AG09309 (cell line): ENCODE results near the gene BACH1.

Experiments used
- DNase-seq: peaks from one replicate; pipeline ENCODE4 v3.0.0-alpha.2; 2010; ENCODE audit warnings: low read depth
- H3K4me3 ChIP-seq: 2 replicates; pipeline ENCODE4 v1.5.1; 2011; ENCODE audit warnings: mild to moderate bottlenecking, low read depth, low read length, moderate library complexity; ENCODE audit not compliant: control insufficient read depth
- CTCF ChIP-seq: IDR thresholded peaks from 2 replicates; pipeline ENCODE4 v1.5.1; 2011; ENCODE audit warnings: mild to moderate bottlenecking, low read depth, low read length, inconsistent platforms; ENCODE audit not compliant: insufficient read depth, control insufficient read depth; ENCODE audit errors: missing control alignments

Gene BACH1

DNA sequence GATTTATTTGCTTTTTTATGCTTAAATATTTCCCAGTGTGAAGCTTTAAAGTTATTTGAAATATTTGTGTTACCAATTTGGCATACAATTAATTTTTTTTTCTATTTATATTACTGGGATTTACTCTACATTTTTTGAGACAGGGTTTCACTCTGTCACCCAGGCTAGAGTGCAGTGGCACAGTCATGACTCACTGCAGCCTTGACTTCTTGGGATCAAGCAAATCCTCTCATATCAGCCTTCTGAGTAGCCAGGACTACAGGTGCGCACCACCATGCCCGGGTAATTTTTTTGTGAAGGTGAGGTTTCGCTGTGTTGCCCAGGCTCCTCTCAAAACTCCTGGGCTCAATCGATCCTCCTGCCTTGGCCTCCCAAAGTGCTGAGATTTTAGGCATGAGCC, 39.5 kb downstream of the BACH1 start:
- DNase-seq: no peak
- TF ChIP-seq CTCF: no peak
- no peak overlapping the region for H3K4me3 ChIP-seq

- DNase-seq: no peak
- TF ChIP-seq CTCF: no peak
Measured at GRCh38 chr21:29340228-29340627, 41.5 kb downstream of the BACH1 start.

DNA sequence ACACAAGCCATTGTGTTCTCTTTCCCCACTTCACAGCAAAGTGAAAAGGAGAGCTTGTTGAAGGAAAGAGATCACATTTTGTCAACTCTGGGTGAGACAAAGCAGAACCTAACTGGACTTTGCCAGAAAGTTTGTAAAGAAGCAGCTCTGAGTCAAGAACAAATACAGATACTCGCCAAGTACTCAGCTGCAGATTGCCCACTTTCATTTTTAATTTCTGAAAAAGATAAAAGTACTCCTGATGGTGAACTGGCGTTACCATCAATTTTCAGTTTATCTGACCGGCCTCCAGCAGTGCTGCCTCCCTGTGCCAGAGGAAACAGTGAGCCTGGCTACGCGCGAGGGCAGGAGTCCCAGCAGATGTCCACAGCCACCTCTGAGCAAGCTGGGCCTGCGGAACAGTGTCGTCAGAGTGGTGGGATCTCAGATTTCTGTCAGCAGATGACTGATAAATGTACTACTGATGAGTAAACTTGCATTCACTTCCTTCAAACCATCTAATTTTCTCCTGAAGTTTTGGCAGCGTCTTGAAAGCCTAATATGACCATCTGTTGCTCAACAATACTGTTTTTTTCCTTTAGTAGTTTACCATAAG, 43.7 kb downstream of the BACH1 start:
- DNase-seq: peak; percentile 88
- H3K4me3 ChIP-seq: no peak overlapping the region; the same call in 1 of the 2 replicates
- TF ChIP-seq CTCF: no peak

More at GRCh38 chr21:29340228-29340627, 41.5 kb downstream of the BACH1 start:
- no peak overlapping the region for H3K4me3 ChIP-seq

- no peak for TF ChIP-seq CTCF
- no peak for DNase-seq
- no peak overlapping the region for H3K4me3 ChIP-seq
Measured at GRCh38 chr21:29343519-29343918, 44.8 kb downstream of the BACH1 start.

GRCh38 chr21:29346281-29346680, 47.6 kb downstream of the BACH1 start:
- no peak for TF ChIP-seq CTCF
- H3K4me3 ChIP-seq: no peak overlapping the region
- no peak for DNase-seq

DNA sequence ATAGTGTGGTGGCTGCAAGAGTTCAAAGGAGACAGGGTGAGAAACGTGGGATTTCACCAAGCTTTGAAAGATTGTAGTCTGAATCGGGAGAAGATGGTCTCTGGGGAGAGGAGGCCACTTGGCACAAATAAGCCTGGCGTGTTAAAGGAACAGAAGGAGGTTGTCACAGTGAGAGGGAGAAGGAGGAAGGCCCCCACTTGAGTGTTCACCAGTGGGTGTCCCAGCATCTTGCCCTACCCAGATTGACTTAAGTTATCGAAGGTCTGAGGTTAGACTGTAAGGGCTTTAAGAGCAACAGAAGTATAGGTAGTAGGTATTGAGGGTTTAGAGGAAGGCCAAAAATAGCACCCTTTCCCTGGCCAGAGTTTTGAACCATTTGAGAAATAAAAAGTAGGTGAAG, 48.0 kb downstream of the BACH1 start:
- no peak overlapping the region for H3K4me3 ChIP-seq
- DNase-seq: no peak
- no peak for TF ChIP-seq CTCF

DNA sequence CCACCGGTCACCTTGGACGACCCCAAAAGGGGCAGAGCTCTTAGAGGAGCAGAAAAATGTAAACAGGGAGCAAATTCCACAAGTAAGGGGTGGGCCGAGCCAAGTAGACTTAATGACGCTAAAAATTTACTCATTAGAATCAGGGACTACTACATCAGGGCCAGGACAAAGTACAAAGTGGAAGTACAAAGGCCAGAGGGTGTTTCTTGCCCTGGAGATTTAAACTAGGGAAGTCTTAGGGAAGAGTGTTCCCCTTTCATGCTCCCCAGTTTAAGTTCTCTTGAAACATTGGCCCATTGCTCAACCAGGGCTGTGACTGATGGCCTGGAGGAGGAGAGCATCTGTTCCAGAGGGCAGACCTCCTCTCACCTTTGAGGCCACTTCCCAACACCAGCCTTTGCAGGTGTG, 48.6 kb downstream of the BACH1 start:
- H3K4me3 ChIP-seq: no peak overlapping the region
- DNase-seq: no peak
- TF ChIP-seq CTCF: no peak
